ENCODE measurements around the gene MBL2.

MBL2 gene

DNA sequence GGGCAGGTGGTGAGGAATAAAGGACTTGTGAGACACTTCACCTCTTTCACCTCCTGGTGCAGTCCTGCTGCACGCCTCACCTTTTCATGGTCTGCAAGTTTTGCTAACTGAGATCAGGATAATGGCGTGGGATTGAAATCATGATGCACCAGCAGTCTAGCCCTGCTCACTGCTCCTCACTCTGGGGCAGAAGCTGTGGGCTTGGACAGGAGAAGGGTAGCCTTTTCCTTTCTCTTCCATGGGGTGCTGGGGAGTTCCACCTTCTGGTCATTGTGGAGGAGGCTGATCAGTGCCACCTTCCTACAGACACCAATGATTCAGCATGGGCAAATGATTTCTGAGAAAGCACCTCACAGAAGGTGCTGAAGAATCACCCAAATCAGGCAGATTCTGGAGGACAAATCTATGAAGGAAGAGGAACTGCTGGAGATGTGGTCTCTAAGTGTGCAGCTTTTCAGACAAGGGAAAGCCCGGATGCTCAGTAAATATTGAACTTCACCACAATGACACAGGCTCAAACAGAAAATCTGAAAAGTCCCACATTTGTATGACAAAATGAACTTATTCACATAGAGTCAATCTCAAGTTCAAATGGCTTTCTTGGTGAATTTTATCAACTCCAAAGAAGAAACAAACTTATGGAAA, 19.7 kb downstream of the MBL2 start:
- ATAC-seq = no peak
- TF ChIP-seq TSHZ2 (CRISPR knock-in tag; IDR thresholded peaks at IDR 0.05) = no peak
- TF ChIP-seq ZNF8 (CRISPR knock-in tag; IDR thresholded peaks at IDR 0.05) = no peak
- TF ChIP-seq, protein P1, sequence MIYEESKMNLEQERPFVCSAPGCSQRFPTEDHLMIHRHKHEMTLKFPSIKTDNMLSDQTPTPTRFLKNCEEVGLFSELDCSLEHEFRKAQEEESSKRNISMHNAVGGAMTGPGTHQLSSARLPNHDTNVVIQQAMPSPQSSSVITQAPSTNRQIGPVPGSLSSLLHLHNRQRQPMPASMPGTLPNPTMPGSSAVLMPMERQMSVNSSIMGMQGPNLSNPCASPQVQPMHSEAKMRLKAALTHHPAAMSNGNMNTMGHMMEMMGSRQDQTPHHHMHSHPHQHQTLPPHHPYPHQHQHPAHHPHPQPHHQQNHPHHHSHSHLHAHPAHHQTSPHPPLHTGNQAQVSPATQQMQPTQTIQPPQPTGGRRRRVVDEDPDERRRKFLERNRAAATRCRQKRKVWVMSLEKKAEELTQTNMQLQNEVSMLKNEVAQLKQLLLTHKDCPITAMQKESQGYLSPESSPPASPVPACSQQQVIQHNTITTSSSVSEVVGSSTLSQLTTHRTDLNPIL (CRISPR knock-in tag; IDR thresholded peaks at IDR 0.05; ENCODE audit: low read depth) = no peak
- TF ChIP-seq ZFP3 (CRISPR knock-in tag; IDR thresholded peaks at IDR 0.05) = no peak
- no peak for TF ChIP-seq ESRRG (CRISPR knock-in tag; IDR thresholded peaks at IDR 0.05)
- no peak for TF ChIP-seq SNAI2 (CRISPR knock-in tag; IDR thresholded peaks at IDR 0.05)
- no peak for TF ChIP-seq ISL1 (CRISPR knock-in tag; IDR thresholded peaks at IDR 0.05)
- TF ChIP-seq OSR1 (CRISPR knock-in tag; IDR thresholded peaks at IDR 0.05) = no peak
- TF ChIP-seq, protein P2, sequence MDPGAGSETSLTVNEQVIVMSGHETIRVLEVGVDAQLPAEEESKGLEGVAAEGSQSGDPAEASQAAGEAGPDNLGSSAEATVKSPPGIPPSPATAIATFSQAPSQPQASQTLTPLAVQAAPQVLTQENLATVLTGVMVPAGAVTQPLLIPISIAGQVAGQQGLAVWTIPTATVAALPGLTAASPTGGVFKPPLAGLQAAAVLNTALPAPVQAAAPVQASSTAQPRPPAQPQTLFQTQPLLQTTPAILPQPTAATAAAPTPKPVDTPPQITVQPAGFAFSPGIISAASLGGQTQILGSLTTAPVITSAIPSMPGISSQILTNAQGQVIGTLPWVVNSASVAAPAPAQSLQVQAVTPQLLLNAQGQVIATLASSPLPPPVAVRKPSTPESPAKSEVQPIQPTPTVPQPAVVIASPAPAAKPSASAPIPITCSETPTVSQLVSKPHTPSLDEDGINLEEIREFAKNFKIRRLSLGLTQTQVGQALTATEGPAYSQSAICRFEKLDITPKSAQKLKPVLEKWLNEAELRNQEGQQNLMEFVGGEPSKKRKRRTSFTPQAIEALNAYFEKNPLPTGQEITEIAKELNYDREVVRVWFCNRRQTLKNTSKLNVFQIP (CRISPR knock-in tag; IDR thresholded peaks at IDR 0.05; ENCODE audit: borderline replicate concordance, low read depth) = no peak
- TF ChIP-seq ZNF565 (CRISPR knock-in tag; conservative IDR thresholded peaks at IDR 0.05; ENCODE audit: low read depth) = no peak
- no peak for TF ChIP-seq CSDC2 (CRISPR knock-in tag; IDR thresholded peaks at IDR 0.05)
- no peak for TF ChIP-seq ZFP30 (CRISPR knock-in tag; IDR thresholded peaks at IDR 0.05)
- no peak for TF ChIP-seq TCF4 (CRISPR knock-in tag; IDR thresholded peaks at IDR 0.05; ENCODE audit: borderline replicate concordance)
- TF ChIP-seq ZC3H10 (CRISPR knock-in tag; IDR thresholded peaks at IDR 0.05) = no peak
- no peak for TF ChIP-seq BACH2 (CRISPR knock-in tag; IDR thresholded peaks at IDR 0.05; ENCODE audit: borderline replicate concordance)
- TF ChIP-seq, protein P3, sequence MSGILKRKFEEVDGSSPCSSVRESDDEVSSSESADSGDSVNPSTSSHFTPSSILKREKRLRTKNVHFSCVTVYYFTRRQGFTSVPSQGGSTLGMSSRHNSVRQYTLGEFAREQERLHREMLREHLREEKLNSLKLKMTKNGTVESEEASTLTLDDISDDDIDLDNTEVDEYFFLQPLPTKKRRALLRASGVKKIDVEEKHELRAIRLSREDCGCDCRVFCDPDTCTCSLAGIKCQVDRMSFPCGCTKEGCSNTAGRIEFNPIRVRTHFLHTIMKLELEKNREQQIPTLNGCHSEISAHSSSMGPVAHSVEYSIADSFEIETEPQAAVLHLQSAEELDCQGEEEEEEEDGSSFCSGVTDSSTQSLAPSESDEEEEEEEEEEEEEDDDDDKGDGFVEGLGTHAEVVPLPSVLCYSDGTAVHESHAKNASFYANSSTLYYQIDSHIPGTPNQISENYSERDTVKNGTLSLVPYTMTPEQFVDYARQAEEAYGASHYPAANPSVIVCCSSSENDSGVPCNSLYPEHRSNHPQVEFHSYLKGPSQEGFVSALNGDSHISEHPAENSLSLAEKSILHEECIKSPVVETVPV (CRISPR knock-in tag; IDR thresholded peaks at IDR 0.05) = no peak

- TF ChIP-seq, protein P4, sequence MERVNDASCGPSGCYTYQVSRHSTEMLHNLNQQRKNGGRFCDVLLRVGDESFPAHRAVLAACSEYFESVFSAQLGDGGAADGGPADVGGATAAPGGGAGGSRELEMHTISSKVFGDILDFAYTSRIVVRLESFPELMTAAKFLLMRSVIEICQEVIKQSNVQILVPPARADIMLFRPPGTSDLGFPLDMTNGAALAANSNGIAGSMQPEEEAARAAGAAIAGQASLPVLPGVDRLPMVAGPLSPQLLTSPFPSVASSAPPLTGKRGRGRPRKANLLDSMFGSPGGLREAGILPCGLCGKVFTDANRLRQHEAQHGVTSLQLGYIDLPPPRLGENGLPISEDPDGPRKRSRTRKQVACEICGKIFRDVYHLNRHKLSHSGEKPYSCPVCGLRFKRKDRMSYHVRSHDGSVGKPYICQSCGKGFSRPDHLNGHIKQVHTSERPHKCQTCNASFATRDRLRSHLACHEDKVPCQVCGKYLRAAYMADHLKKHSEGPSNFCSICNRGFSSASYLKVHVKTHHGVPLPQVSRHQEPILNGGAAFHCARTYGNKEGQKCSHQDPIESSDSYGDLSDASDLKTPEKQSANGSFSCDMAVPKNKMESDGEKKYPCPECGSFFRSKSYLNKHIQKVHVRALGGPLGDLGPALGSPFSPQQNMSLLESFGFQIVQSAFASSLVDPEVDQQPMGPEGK (CRISPR knock-in tag; IDR thresholded peaks at IDR 0.05; ENCODE audit: borderline replicate concordance) = no peak
- no peak for TF ChIP-seq RARB (CRISPR knock-in tag; IDR thresholded peaks at IDR 0.05)
- TF ChIP-seq ZNF565 (CRISPR knock-in tag; conservative IDR thresholded peaks at IDR 0.05; ENCODE audit: low read depth) = no peak
- no peak for TF ChIP-seq PPARA (CRISPR knock-in tag; IDR thresholded peaks at IDR 0.05; ENCODE audit: borderline replicate concordance)
- TF ChIP-seq, protein P2 (CRISPR knock-in tag; IDR thresholded peaks at IDR 0.05; ENCODE audit: borderline replicate concordance, low read depth) = no peak
- no peak for TF ChIP-seq ZC3H10 (CRISPR knock-in tag; IDR thresholded peaks at IDR 0.05)
- no peak for TF ChIP-seq ZFP30 (CRISPR knock-in tag; IDR thresholded peaks at IDR 0.05)
- no peak for TF ChIP-seq ZNF70 (CRISPR knock-in tag; IDR thresholded peaks at IDR 0.05)
- TF ChIP-seq ESRRG (CRISPR knock-in tag; IDR thresholded peaks at IDR 0.05) = no peak
- no peak for TF ChIP-seq ZFP3 (CRISPR knock-in tag; IDR thresholded peaks at IDR 0.05)
- no peak for TF ChIP-seq CSDC2 (CRISPR knock-in tag; IDR thresholded peaks at IDR 0.05)
- no peak for TF ChIP-seq TSHZ2 (CRISPR knock-in tag; IDR thresholded peaks at IDR 0.05)
- ATAC-seq = no peak
Observed at GRCh38 chr10:52752261-52752660, 20.3 kb downstream of the MBL2 start.

All from SK-N-SH treated with all-trans-retinoic acid at 6 μM for 48 hours (cell line).